Measurements from ENCODE around the gene NR2F6. TPM values are rescaled to one million over a fixed set of nuclear protein-coding genes. Genes with fewer than 3 reads are reported as not detected.

Gene NR2F6
- total RNA-seq, 1 donor from 2014 or later: 35.0 TPM

DNA sequence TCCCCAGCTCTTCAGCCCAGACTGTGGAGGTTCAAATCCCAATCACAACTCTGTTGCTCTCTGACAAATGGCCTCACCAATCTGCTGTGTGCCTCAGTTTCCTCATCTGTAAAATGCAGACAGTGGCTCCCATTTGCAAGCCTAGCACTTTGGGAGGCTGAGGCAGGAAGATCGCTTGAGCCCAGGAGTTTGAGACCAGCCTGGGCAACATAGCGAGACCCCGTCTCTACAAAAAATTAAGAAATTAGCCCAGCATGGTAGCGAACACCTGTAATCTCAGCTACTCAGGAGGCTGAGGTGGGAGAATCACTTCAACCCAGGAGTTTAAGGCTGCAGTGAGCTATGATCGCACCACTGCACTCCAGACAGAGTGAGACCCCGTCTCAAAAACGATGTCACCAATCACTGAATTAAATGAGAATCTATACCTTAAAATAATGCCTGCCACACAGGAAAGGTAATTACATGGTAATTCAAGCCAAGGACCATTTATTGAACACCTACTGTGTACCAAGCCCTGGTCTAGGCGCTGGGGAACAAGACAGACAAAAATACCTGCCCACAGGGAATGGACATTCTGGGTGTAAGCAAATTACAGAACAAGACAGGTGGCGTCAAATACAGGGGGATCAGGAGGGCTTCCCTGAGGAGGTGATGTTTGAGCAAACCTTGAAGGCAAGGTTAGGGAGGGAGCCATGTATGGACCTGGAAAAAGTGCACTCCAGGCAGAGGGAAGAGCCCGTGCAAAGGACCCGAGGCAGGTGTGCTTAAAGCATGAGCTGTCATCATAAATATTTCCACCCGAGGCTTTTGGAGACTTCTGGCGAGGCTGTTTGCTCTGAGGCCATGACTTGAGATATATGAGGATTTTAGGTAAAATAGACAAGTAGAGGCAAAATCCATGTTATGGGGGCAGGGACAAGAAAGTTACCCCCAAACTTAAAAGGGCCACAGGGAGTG lies 7.7 kb downstream of the NR2F6 start:
- no peak for DNase-seq

DNA sequence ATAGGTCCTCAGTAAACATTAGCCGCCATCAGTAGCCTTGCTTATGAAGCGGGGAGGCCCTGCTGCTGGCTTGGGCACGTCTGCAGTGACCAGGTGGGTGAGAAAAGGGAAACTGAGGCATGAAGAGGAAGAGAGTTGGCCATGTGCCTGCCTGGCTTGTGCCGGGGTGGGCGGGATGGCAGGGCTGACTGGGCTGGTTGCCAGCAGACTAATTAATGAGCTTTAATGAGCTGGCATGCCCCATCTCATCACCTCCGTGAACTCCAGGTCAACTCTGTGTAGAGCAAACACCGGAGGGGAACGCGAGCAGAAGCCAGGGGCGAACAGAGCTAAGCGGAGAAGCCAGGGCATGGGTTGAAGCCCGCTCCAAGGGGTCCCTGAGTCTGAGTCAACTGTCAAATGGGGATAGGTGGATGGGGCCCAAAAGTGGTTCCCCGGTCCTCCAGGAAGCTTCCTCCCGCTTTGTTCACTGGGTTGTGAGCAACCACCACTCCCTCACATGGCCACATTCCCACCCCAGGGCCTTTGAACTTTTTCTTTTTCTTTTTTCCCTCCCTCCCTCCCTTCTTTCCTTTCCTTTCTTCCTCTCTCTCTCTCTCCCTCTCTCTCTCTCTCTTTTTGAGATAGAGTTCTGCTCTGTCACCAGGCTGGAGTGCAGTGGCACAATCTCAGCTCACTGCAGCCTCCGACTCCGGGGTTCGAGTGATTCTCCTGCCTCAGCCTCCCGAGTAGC lies 8.7 kb downstream of the NR2F6 start:
- no peak for DNase-seq

DNA sequence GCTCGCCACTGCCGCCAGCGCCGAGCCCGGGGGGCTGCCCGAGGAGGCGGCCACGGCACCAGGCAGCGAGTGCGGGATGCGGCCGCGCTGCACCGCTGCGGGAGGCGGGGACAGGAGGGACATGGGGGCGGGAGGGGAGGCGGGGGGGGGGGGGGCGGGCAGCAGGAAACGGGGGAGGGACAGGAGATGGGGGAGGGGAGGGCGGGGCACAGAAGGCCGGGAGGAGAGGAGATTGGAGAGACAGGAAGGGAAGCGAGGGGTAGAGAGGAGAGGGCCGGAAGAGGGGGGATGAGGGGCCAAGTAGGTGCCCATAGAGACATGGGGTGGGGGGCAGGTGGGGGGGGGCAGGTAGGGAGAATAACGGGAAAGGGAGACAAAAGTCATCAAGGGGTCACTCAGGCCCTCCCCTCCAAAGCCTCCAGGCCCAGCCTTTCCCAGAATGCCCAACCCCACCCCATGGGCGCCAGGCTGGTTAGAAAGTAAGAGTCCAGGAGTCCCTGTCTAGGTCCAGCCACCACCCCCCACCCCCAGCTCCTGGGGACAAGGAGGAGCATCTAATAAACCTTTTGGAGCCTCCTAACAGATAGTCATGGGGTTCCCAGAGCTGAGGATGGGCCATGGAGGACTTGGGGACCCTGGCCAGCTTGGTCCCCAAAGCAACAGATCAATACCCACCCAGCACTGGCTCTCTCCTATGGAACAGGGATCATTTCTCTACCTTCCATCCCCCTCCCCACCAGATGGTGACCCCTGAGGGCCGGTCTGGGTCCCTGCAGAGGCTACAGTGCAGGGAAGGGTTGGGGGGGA lies 9.5 kb downstream of the NR2F6 start:
- DNase-seq: no peak

DNA sequence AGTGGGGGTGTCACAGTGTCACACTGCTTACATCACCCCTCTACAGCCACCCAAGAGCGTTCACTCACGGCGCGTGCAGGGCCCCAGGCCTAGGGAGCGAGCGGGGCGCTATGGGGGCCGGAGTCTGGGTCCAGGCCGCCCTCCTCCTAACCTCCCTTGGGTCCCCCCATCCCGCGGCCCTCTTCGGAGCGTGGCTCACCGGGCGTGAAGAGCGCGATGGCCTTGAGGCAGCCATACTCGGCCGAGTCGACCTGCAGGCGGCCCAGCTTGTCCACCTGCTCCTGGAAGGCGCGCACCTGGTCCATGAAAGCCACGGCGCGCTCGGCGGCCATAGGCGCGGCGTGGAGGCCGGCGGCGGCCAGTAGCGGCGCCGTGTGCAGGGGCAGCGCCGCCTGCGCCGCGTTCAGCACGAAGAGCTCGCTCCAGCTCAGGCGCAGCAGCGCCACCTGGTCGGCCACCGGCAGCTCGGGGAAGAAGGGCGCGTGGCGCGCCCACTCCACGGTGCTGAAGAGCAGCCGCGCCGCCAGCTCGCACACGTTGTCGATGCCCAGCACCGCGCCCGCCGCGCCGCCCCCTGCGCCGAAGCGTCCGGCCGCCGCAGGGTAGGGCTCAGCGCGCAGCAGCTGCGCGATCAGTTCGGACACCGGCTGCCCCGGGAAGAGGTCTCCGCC lies 10.3 kb downstream of the NR2F6 start:
- DNase-seq: peak; percentile 86

DNA sequence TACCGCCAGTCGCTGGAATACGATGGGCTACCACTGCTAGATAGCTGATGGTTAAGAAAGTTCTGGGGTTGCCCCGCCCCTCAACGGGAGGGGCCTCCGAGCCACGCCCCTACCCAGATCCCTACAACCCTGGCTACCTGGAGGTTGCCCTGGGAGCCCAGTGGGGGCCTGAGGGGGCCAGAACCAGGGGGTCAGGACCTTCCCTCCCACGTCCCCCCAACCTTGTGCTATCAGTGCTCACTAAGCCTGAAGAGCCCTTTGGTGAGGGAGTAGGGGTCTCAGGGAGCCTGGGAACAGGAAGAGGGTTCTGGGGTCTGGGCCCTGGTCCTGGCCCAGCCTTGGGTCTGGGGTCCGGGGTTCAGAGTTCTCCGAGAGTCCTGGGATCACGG lies 10.8 kb downstream of the NR2F6 start:
- DNase-seq: no peak

DNA sequence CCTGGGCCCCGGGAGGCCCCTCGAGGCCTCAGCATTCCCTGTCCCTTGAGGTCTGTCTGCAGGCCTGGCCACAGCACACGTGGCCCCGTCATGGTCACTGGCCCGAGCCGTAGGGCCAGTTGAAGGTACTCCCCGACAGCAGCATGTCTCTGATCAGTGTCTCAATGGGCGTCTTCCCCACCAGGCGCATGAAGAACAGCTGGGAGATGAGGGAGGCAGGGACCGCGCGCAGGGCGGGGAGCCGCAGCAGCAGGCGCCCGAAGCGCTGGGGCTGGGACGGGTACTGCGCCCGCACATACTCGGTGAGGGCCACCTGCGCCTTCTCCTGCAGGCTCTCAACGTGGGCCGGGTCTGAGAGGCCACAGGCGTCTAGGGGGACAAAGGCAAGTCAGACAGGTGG lies 13.5 kb downstream of the NR2F6 start:
- DNase-seq: no peak

DNA sequence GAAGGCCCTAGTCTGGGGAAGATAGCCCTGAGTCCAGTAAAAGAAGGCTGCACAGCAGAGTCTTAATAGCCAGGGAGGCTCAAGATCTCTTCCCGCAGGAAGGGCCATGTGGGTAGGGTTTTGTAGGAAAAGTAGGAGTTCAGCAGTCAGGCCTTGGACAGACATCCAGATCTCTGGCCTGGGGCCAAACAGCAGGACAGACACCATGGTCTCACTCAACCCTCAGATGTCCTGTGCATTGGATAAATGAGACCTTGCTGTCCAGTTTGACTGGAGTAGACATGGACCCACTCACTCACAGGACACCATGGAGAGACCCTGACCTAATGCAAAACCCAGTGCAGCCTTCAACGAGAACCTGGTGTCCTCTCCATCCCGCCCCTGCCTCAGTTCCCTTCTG lies 15.8 kb downstream of the NR2F6 start:
- no peak for DNase-seq

DNA sequence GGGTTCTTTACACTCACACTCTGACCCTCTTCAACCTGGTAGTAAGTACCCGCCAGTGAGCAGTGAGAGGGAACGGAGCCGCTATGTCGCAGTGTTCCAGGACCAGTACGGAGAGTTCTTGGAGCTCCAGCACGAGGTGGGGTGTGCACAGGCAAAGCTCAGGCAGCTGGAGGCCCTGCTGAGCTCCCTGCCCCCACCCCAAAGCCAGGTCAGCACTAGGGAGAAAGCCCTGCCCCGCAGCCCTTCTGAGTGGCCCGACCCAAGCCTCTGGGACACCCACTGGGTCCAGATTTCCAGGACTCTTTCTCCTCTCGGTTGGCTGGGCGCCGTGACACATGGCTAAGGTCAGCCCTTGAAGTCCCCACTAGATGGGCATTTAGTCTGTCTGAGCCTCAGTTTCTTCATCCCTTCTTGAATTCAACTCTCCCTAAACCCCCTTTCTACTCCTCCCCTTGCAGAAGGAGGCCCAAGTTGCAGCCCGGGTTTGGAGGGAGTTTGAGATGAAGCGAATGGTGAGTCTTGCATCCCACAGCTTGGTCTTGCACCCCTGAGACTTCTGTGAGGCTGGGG lies 17.8 kb downstream of the NR2F6 start:
- no peak for DNase-seq

DNA sequence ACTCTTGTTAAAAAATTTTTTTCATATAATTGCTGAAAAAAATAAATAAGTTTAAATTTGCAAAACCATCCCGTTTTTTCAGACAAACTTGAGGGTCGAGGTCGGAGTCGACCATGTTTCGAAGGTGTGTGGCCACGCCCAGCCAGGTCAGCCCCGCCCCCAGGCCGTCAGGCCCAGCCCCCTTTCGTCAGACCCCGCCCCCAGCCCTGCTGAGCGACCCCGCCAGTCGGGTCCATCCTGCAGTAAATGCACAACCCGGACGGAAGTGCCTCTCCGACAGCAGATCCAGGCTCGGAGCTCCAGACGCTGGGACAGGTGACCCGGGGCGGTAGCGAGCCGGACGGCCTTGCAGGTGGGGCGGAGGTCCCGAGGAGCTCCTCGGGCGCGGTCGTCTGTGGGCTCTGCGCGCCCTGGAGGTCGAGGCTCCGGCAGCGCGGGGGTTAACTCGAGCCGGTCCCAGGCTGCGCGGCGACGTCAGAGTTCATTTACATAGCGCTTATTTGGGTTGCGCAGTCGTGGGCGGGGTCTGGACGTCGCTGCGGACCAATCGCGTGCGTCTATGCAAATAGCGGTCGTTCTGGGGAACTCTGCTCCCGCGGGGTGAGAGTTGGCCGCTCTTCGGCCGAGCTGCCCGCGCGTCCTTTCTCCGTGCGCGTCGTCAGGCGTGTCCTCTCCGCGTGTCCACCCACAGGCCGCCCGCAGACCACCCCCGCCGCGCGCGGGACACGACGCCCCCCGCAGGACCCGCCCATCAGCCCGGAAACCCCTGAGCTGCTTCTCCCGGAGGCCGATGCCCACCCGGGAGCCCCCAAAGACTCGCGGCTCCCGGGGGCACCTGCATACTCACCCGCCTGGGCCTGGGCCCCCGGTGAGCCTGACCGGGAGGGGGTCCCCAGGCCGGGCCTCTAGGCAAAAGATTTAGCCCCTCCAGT lies 19.5 kb downstream of the NR2F6 start, which contains the start of gene OCEL1:
TSS of gene OCEL1 (plus strand) at position 225 of the 932 bp plus-strand sequence. CDS start at position 247, 22 bp downstream.
- DNase-seq: peak; percentile 99

DNA sequence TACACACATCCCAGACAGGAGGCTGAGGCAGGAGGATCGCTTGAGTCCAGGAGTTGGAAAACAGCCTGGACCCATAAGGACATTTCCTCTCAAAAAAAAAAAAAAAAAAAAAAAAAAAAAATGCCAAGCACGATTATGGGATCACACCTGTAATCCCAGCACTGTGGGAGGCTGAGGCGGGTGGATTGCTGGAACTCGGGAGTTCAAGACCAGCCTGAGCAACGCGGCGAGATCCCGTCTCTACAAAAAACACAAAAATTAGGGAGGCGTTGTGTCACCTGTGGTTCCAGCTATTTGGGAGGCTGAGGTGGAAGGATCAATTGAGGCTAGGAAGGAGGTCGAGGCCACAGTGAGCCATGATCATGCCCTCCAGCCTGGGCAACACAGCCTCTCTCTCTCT lies 20.7 kb downstream of the NR2F6 start:
- DNase-seq: no peak

DNA sequence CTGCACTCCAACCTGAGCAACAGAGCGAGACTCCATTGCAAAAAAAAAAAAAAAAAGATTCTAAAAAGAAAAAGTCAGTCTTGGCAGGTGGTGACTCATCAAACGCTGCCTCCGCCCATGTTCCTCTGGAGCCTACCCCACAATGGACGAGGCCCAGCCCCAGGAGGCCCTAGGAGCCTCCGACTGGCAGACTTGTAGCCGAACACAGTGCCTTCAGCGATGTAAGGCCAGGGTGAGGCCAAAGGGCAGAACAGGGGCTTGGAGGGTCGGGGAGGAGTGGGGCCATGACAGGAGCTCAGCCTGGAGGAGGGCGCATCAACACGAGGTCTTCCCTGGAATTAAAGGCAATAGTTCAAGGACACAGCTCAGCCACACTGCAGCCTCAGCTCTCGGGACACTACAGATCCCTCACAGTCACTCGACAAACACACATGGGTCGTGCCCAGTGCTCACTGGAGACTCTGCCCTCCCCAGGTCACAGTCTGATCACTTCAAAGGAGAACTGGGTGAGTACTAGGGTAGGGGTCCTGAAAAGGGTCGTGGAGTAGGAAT lies 25.4 kb downstream of the NR2F6 start:
- DNase-seq: no peak

DNA sequence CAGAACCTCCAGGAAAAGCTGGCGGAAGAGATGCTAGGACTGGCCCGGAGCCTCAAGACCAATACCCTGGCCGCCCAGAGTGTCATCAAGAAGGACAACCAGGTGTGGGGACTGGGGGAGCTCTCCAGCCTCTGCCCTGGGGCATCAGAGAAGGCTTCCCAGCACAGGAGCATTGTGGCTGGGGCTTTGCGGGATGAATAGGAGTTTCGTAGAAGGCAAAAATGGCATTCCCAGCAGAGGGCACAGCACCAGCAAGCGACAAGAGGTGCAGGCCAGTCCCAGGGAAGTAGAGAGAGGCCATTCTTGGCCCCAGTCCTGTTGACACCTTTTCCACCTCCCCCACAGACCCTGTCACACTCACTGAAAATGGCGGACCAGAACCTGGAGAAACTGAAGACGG lies 26.4 kb downstream of the NR2F6 start:
- DNase-seq: no peak

DNA sequence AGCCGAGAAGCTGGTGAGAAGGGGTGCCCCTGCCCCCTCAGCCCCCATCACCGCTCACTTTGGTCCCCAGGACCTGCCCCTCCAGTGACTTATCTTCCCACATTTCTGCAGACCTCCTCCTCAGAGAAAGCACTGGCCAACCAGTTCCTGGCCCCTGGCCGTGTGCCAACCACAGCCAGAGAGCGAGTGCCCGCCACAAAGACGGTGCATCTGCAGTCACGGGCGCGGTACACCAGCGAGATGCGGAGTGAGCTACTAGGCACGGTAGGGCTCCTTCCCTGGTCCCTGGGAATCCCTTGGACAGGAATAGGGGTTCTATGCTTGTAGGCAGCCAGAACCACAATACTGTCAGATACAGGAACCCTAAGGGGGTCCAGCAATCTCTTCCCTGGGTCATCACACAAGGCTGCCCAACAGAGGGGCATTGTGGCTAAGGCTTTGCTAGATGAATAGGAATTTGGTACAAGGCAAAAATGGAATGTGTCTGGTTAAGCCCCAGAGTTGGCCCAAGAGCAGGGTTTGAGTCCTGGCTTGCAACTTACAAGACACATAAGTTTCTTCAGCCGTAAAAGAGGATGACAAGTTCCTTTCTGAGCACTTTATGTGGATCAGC lies 29.6 kb downstream of the NR2F6 start:
- no peak for DNase-seq

DNA sequence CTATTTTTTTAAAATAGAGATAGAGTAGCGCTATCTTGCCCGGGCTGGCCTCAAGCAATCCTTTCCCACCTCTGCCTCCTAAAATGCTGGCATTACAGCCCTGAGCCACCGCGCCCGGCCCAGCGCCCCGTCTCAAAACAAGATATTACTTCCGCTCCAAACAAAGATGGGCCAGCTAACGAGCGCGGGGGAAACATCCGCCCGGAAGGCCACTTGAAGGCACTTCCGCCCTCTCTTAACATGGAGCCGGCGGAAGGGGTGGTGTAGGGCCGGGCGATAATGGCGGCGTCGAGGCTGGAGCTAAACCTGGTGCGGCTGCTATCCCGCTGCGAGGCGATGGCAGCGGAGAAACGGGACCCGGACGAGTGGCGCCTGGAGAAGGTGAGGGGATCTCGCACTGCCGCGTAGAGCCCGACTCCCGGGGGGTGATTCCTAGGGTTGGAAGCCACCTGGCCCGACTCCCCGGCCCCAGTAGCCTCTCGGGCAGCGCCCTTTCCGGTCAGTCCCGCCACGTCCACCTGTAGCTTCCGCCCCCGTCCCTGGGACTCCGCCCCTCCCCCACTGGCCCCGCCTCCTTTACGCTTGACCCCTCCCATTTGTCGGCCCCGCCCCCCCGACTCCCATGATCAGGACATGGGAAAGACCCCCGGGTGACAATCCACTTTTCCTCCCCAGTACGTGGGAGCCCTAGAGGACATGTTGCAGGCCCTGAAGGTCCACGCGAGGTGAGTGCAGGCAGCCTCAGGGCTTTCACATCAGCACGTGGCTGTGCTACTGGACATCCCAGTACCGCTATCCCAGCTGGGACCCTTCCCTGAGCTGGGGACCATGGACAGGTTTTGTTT lies 30.4 kb downstream of the NR2F6 start, which contains the start of gene USE1:
TSS of gene USE1 (plus strand) at position 231 of the 845 bp plus-strand sequence. CDS start at position 280, 49 bp downstream.
- DNase-seq: peak; percentile 97

DNA sequence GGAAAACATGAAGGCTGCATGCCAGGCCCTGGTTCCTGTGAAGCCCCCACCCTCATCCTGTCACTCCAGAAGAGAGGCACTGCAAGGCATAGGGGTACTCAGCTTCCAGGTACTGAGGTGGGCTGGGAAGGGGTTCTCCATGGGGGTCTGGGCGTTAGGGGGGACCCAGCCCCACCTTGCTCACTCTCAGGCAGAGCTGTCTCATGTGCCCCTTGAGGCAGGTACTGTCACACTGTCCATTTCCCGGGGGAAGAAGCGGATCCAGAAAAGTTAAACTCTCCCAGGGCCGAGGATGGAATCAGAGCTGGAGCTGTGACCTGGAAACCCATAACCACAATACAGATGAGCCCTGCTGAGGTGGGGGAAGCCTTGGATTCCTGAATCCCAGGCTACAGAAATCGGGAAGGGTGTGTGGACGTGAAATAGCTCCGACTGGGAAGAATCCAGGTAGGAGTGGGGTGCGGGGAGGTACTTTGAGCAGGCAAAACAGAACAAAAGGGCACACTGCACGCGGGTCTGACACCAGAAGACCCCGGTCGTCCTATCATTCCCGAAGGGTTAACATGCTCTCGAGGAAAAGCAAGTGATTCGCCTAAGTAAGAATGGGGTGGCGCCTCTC lies 31.1 kb downstream of the NR2F6 start:
- no peak for DNase-seq

DNA sequence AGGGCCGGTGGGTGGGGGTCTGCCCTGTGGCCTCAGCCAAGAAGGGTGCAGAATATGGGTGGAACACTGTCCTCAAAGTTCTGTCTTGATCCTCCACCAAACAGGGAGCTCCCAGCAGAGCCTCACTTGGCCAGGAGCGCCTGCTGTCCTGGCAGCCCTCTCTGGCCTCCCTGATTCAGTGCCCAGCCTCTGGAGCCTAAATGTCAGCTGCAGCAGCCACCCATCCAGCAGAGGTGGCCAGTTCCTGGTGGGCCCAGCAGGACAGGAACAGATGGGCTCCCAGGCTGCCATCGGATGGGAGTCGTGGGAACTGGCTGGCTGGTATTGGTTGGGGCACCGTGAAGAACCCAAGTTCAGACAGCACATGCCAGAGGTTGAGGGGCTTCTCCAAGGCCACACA lies 32.4 kb downstream of the NR2F6 start:
- DNase-seq: no peak

DNA sequence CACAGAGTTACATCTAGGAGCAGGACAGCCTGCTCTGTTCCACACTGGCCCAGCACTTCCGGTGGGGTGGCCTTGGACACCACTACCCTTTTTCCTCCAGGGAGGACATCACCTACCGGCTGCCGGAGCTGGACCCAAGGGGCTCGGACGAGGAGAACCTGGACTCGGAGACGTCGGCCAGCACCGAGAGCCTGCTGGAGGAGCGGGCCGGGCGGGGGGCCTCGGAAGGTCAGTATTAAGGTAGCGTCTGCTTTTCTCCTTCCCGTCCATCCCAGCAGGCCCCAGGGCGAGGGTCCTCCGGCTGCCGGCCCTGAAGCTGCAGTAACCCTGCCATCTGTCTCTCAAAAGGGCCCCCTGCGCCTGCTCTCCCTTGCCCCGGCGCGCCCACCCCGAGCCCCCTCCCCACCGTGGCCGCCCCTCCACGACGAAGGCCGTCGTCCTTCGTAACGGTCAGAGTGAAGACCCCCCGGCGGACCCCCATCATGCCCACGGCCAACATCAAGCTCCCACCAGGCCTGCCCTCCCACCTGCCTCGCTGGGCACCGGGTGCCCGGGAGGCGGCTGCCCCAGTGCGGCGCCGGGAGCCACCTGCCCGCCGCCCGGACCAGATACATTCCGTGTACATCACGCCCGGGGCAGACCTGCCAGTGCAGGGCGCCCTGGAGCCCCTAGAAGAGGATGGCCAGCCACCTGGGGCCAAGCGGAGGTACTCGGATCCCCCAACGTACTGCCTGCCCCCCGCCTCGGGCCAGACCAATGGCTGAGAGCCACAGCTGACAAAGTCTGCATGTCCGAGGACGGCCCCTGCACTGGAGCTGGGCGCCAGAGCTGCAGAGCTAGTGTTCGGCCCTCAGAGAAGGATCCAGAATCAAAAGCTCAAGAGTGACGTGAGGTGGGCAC lies 33.9 kb downstream of the NR2F6 start:
- DNase-seq: no peak
